GM12875 (cell line): ENCODE data around the gene SMARCC1.
"Not testable (repeated sequence)": the region's sequence is repeated elsewhere in the genome, so short reads cannot be mapped to it uniquely, and the experiment has no call there.

Source experiments
- H3K4me3 ChIP-seq: one replicate; pipeline ENCODE4 v1.5.1; 2011; ENCODE audit warnings: low read depth, low read length, control low read depth
- CTCF ChIP-seq: IDR thresholded peaks from 2 replicates; pipeline ENCODE4 v1.5.1; 2011; ENCODE audit warnings: low read depth, mild to moderate bottlenecking, control low read depth, inconsistent platforms, low read length, moderate library complexity, borderline replicate concordance; ENCODE audit not compliant: insufficient read depth

SMARCC1 gene

GRCh38 chr3:47766186-47766585 lies 15.5 kb downstream of the SMARCC1 start:
- TF ChIP-seq CTCF = no peak
- H3K4me3 ChIP-seq = no peak overlapping the region

GRCh38 chr3:47762233-47762632 lies 19.5 kb downstream of the SMARCC1 start:
- no peak overlapping the region for H3K4me3 ChIP-seq
- TF ChIP-seq CTCF = no peak

- no peak overlapping the region for H3K4me3 ChIP-seq
- TF ChIP-seq CTCF = no peak
Measured at GRCh38 chr3:47761046-47761445, 20.6 kb downstream of the SMARCC1 start.

GRCh38 chr3:47760207-47760606 lies 21.5 kb downstream of the SMARCC1 start:
- not testable (repeated sequence) for H3K4me3 ChIP-seq

GRCh38 chr3:47758261-47759025 lies 23.2 kb downstream of the SMARCC1 start:
- no peak for TF ChIP-seq CTCF
- H3K4me3 ChIP-seq = no peak overlapping the region

GRCh38 chr3:47752716-47753115 lies 29.0 kb downstream of the SMARCC1 start:
- H3K4me3 ChIP-seq = no peak overlapping the region
- TF ChIP-seq CTCF = no peak

GRCh38 chr3:47750811-47751354 lies 30.8 kb downstream of the SMARCC1 start:
- not testable (repeated sequence) for H3K4me3 ChIP-seq

- no peak overlapping the region for H3K4me3 ChIP-seq
- TF ChIP-seq CTCF = no peak
Measured at GRCh38 chr3:47747558-47747957, 34.1 kb downstream of the SMARCC1 start.
